Smooth muscle cell of the brain vasculature (primary cell): ENCODE measurements around the gene ADAM10.

Source experiments
- DNase-seq: peaks from one replicate; pipeline ENCODE4 v3.0.0-alpha.2; 2012; ENCODE audit warnings: low read depth, low spot score

ADAM10 gene

GRCh38 chr15:58758141-58758540, 8.6 kb upstream of the ADAM10 start:
- DNase-seq: no peak

GRCh38 chr15:58755956-58756355, 6.4 kb upstream of the ADAM10 start:
- DNase-seq: no peak

GRCh38 chr15:58755350-58755749, 5.8 kb upstream of the ADAM10 start:
- DNase-seq: no peak

GRCh38 chr15:58752716-58753115, 3.2 kb upstream of the ADAM10 start:
- DNase-seq: no peak

- no peak for DNase-seq
Observed at GRCh38 chr15:58748852-58749531, 515 bp downstream of the ADAM10 start.

- DNase-seq: no peak
Observed at GRCh38 chr15:58748040-58748851, 1.3 kb downstream of the ADAM10 start.

- no peak for DNase-seq
Observed at GRCh38 chr15:58746174-58746573, 3.3 kb downstream of the ADAM10 start.

- no peak for DNase-seq
Observed at GRCh38 chr15:58742819-58743502, 6.5 kb downstream of the ADAM10 start.

- no peak for DNase-seq
Observed at GRCh38 chr15:58742022-58742813, 7.3 kb downstream of the ADAM10 start.

- DNase-seq: no peak
Observed at GRCh38 chr15:58741032-58741431, 8.5 kb downstream of the ADAM10 start.

GRCh38 chr15:58740436-58740835, 9.1 kb downstream of the ADAM10 start:
- no peak for DNase-seq

- DNase-seq: no peak
Observed at GRCh38 chr15:58738046-58738707, 11.3 kb downstream of the ADAM10 start.

GRCh38 chr15:58737298-58737697, 12.2 kb downstream of the ADAM10 start:
- DNase-seq: no peak

GRCh38 chr15:58736018-58736643, 13.4 kb downstream of the ADAM10 start:
- DNase-seq: no peak

- DNase-seq: no peak
Observed at GRCh38 chr15:58734859-58735258, 14.6 kb downstream of the ADAM10 start.

GRCh38 chr15:58732625-58733363, 16.7 kb downstream of the ADAM10 start:
- DNase-seq: no peak

- no peak for DNase-seq
Observed at GRCh38 chr15:58731756-58732535, 17.6 kb downstream of the ADAM10 start.

GRCh38 chr15:58726867-58727266, 22.6 kb downstream of the ADAM10 start:
- no peak for DNase-seq

GRCh38 chr15:58724466-58724865, 25.0 kb downstream of the ADAM10 start:
- DNase-seq: no peak
